Right renal cortex interstitium (tissue), 3 donors: ENCODE results near the gene CEP126. TPM values are rescaled to one million over a fixed set of nuclear protein-coding genes. Genes with fewer than 3 reads are reported as not detected.
A peak's percentile ranks its signal among the peaks of the same experiment; 100 is the strongest.

ENCODE experiments used
- DNase-seq, 3 donors: peaks; one replicate each; pipeline ENCODE4 v3.0.0-alpha.2; 2013; ENCODE audit warnings: low read depth in 3 of 3, low spot score in 2 of 3
- polyA plus RNA-seq, 3 donors: library from polyadenylated mRNA; unstranded; fragments of 120-200 nt; gene quantifications; one replicate each; pipeline ENCODE4 v1.2.1, GENCODE V29; 2013; ENCODE audit not compliant: insufficient read length in 3 of 3

Gene CEP126
- polyA plus RNA-seq, 3 donors = 4.4 to 5.2 (median 4.8) TPM

- DNase-seq = peak in 2 of 3 donors; percentile 25 to 40
Observed at GRCh38 chr11:102007567-102008437, 93.0 kb downstream of the CEP126 start.

- DNase-seq = no peak
Observed at GRCh38 chr11:102010776-102011494, 96.1 kb downstream of the CEP126 start.

GRCh38 chr11:102012946-102013345, 98.1 kb downstream of the CEP126 start:
- DNase-seq = no peak

DNA sequence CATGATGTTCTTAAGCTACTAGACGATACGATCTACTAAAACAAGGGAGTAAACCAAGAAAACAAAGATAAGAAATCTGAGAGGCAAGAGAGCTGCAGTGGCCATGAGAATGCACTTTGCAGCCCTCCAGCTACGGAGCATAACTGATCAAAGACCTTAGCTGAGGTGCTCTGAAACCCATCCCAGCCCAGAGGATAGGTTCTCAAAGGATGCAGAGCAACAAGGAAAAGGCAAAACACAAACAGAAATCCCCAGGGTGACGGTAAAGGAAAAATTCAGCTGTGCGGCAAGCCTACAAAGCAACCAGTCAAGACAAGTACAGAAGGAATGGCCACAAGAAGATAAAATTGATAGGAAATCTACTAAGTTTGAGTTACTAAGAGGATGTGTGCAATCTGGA, 99.9 kb downstream of the CEP126 start:
- no peak for DNase-seq

DNA sequence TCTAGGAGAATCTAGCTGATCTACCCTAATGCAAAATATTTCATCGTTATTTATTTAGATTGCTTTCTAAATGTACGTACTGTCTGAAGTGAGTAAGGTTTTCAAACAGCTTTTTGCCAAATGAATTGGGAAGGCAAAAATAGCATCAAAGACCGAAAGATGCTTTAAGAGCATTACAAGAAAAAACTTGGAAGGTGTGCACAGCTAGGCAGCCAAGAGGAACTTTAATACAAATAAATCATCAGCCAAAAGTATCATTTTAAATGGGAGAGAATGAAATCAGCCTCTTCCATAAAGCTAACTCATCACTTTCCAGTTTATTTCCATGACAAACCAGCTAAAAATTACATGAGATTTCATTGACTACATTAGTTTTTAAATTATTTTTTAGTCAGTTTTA, 102.2 kb downstream of the CEP126 start:
- no peak for DNase-seq

DNA sequence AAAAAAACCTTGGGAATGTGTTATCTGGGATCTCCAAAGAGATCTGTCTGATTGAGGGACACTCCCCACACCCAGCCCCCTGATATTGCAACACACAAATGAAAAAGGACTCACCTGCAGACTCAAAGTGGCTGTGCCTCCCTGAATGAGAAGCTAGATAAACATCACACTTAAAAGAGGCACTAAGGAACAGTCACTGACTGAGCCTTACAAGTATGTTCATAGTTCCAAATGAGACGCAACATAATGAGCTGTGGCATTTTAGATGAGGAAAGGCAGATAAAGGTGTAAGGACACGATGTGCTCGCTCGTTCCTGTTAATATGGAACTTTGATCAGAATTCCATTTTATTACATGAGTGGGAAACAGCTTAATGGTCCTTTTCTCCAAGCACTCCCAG, 111.4 kb downstream of the CEP126 start:
- DNase-seq = no peak

DNA sequence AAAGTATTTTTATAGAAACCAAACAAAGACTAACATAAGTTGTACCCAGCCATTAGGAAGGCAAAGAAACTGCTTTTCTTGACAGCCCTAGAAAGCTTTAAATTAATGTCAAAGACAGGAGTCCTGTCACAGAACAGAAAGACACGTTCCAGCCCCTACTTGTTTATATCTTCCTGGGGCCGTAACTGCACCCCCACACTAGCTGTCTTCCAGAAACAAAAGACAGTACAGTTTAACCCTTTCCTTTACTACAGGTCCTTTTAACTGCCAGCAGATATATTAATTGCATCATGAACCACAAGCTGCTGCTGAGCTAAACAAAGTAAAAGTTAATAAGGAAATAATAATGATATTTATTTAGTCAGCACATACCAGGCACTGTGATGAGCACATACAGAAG, 112.1 kb downstream of the CEP126 start:
- no peak for DNase-seq

- DNase-seq = no peak
Observed at GRCh38 chr11:102036757-102037156, 121.9 kb downstream of the CEP126 start.

- DNase-seq = no peak
Observed at GRCh38 chr11:102046841-102047240, 132.0 kb downstream of the CEP126 start.

GRCh38 chr11:102047305-102047924, 132.6 kb downstream of the CEP126 start, which contains the start of gene CFAP300:
Gene CFAP300, plus strand, starts transcription at chr11:102047437. Its CDS starts 34 bp downstream, at chr11:102047471.
- peak; percentile 52 to 54 (median 52) for DNase-seq

Other genes starting within 250 kb of the CEP126 start
- under 1 TPM in 1 of 3 donors, not detected in 2; 0.11 TPM for gene ANGPTL5, start 1.5 kb downstream of the CEP126 start, polyA plus RNA-seq
- 1 to 10 TPM; 5.3 to 6.1 (median 5.4) TPM for gene CFAP300, start 132.4 kb downstream of the CEP126 start, polyA plus RNA-seq
- gene YAP1, start 195.4 kb downstream of the CEP126 start, polyA plus RNA-seq = 100 to 1,000 TPM; 193 to 197 (median 196) TPM